Smooth muscle cell (in vitro differentiated cells): Measurements from ENCODE around the gene DHRS7B. TPM values are rescaled to one million over a fixed set of nuclear protein-coding genes. Genes with fewer than 3 reads are reported as not detected.
"Not testable (repeated sequence)": the region's sequence is repeated elsewhere in the genome, so short reads cannot be mapped to it uniquely, and the experiment has no call there.

Source experiments
- DNase-seq: peaks from one replicate; lab custom pipeline; 2025; ENCODE audit not compliant: unreplicated experiment; lab: John Stamatoyannopoulos, UW
- H2AFZ ChIP-seq: fragments of 200-600 bp; sonication (generic); 2 replicates; pipeline ENCODE4 v1.6.0; 2016; ENCODE audit warnings: antibody characterized with exemption, low read depth, mild to moderate bottlenecking
- H3F3A ChIP-seq: fragments of 200-600 bp; sonication (generic); 2 replicates; pipeline ENCODE4 v1.6.0; 2017; ENCODE audit warnings: antibody characterized with exemption, low read depth
- H3K27ac ChIP-seq: fragments of 200-600 bp; sonication (generic); 2 replicates; pipeline ENCODE4 v1.5.1; 2016; ENCODE audit warnings: low read depth, mild to moderate bottlenecking
- H3K27me3 ChIP-seq: fragments of 200-600 bp; sonication (generic); 2 replicates; pipeline ENCODE4 v1.6.1; 2016; ENCODE audit warnings: low read depth, mild to moderate bottlenecking
- H3K36me3 ChIP-seq: fragments of 200-600 bp; sonication (generic); 2 replicates; pipeline ENCODE4 v1.5.1; 2016; ENCODE audit warnings: low read depth
- H3K4me1 ChIP-seq: fragments of 200-600 bp; sonication (generic); 2 replicates; pipeline ENCODE4 v1.5.1; 2016; ENCODE audit warnings: low read depth
- H3K4me2 ChIP-seq: fragments of 200-600 bp; sonication (generic); 2 replicates; pipeline ENCODE4 v1.6.0; 2016; ENCODE audit warnings: mild to moderate bottlenecking
- H3K4me3 ChIP-seq: fragments of 200-600 bp; sonication (generic); 2 replicates; pipeline ENCODE4 v1.5.1; 2016; ENCODE audit warnings: mild to moderate bottlenecking
- H3K79me2 ChIP-seq: fragments of 200-600 bp; sonication (generic); 2 replicates; pipeline ENCODE4 v1.6.0; 2016; ENCODE audit warnings: low read depth, mild to moderate bottlenecking
- H3K9ac ChIP-seq: fragments of 200-600 bp; sonication (generic); 2 replicates; pipeline ENCODE4 v1.6.0; 2016; ENCODE audit warnings: low read depth
- H3K9me3 ChIP-seq: fragments of 200-600 bp; sonication (generic); replicated peaks from 2 replicates; pipeline ENCODE4 v1.5.1; 2016; ENCODE audit warnings: low read depth
- H4K20me1 ChIP-seq: fragments of 200-600 bp; sonication (generic); 2 replicates; pipeline ENCODE4 v1.6.0; 2016; ENCODE audit warnings: low read depth
- CTCF ChIP-seq: fragments of 200-600 bp; sonication (generic); IDR thresholded peaks from 2 replicates; pipeline ENCODE4 v1.5.1; 2017; ENCODE audit warnings: borderline replicate concordance, mild to moderate bottlenecking, antibody characterized with exemption; ENCODE audit not compliant: insufficient read depth, poor library complexity, severe bottlenecking
- WGBS: methylation state at CpG from one replicate; pipeline ENCODE4 v1.1.7; 2016; ENCODE audit warnings: low lambda C conversion rate; 5-methylcytosine and 5-hydroxymethylcytosine counted together
- polyA plus RNA-seq: library from polyadenylated mRNA; unstranded; fragments of >200 nt; fragmentation: Nextera tagmentation; extraction: Ambion mirVana; gene quantifications from 2 replicates; pipeline ENCODE4 v1.2.1, GENCODE V29; 2016
- total RNA-seq: library from RNA; depleted of rRNA; stranded (reverse); fragments of >200 nt; gene quantifications from 2 replicates; pipeline ENCODE4 v1.2.3, GENCODE V29; 2014

The DHRS7B gene
- total and polyA plus RNA-seq, 2 experiments from 2014 or later = 30.0 to 32.5 TPM

GRCh38 chr17:21143695-21144094 is 16.9 kb downstream of the DHRS7B start:
- H3F3A ChIP-seq = no peaks in the 10 kb centered on the region
- H3K4me2 ChIP-seq = no peak overlapping the region
- H3K27me3 ChIP-seq = no peaks in the 10 kb centered on the region
- H3K4me1 ChIP-seq = no peaks in the 10 kb centered on the region
- WGBS = 91% methylated on average over 3 of the region's 3 CpGs
- no peaks in the 10 kb centered on the region for H3K36me3 ChIP-seq
- H3K79me2 ChIP-seq = peaks cover 14% of the 10 kb centered on the region
- no peak overlapping the region for H3K4me3 ChIP-seq
- no peak for TF ChIP-seq CTCF
- DNase-seq = no peak
- peaks cover under 1% of the 10 kb centered on the region for H3K9me3 ChIP-seq
- no peak overlapping the region for H3K27ac ChIP-seq
- no peak overlapping the region for H2AFZ ChIP-seq
- no peak overlapping the region for H3K9ac ChIP-seq
- no peaks in the 10 kb centered on the region for H4K20me1 ChIP-seq

- H3K36me3 ChIP-seq, H3F3A ChIP-seq, H3K27ac ChIP-seq, H3K4me2 ChIP-seq, H4K20me1 ChIP-seq, DNase-seq, H3K79me2 ChIP-seq, H3K9me3 ChIP-seq, H3K4me3 ChIP-seq, H3K9ac ChIP-seq, H3K4me1 ChIP-seq, H2AFZ ChIP-seq, H3K27me3 ChIP-seq: not testable (repeated sequence)
- 68% methylated on average over 3 of the region's 3 CpGs for WGBS
These were observed 17.5 kb downstream of the DHRS7B start for GRCh38 chr17:21144299-21144698.

GRCh38 chr17:21146362-21147015 is 19.7 kb downstream of the DHRS7B start:
- no peak for TF ChIP-seq CTCF
- H3F3A ChIP-seq = no peaks in the 10 kb centered on the region

GRCh38 chr17:21149621-21150020 is 22.9 kb downstream of the DHRS7B start:
- no peaks in the 10 kb centered on the region for H3K36me3 ChIP-seq
- no peaks in the 10 kb centered on the region for H3K4me1 ChIP-seq
- H3K9ac ChIP-seq = no peak overlapping the region
- H4K20me1 ChIP-seq = no peaks in the 10 kb centered on the region
- H3K4me2 ChIP-seq = no peak overlapping the region
- TF ChIP-seq CTCF = no peak
- no peaks in the 10 kb centered on the region for H3F3A ChIP-seq
- 97% methylated on average over 1 of the region's 1 CpG for WGBS
- H3K9me3 ChIP-seq = peaks cover 8% of the 10 kb centered on the region
- no peak overlapping the region for H3K4me3 ChIP-seq
- DNase-seq = no peak
- H3K79me2 ChIP-seq = peaks cover 5% of the 10 kb centered on the region
- H2AFZ ChIP-seq = no peak overlapping the region
- no peak overlapping the region for H3K27ac ChIP-seq
- no peaks in the 10 kb centered on the region for H3K27me3 ChIP-seq

More at GRCh38 chr17:21146362-21147015, 19.7 kb downstream of the DHRS7B start:
- Histone ChIP-seq H3K36me3 (no peaks in the 10 kb centered on the region), H3K9ac (no peak overlapping the region), H3K9me3 (peaks cover 4% of the 10 kb centered on the region), H3K27me3 (no peaks in the 10 kb centered on the region), H3K4me3 (no peak overlapping the region), H3K4me2 (no peak overlapping the region), H4K20me1 (no peaks in the 10 kb centered on the region), H3K4me1 (no peaks in the 10 kb centered on the region), H2AFZ (no peak overlapping the region), H3K79me2 (peaks cover 5% of the 10 kb centered on the region), H3K27ac (no peak overlapping the region)
- WGBS = over 99% methylated on average over 3 of the region's 3 CpGs
- no peak for DNase-seq
